ENCODE data around the gene PPFIA1.

PPFIA1 gene

GRCh38 chr11:70297341-70297740, 26.9 kb downstream of the PPFIA1 start:
- no peak for DNase-seq (ENCODE audit: low read depth)

- DNase-seq (ENCODE audit: low read depth) = no peak
These were observed 27.9 kb downstream of the PPFIA1 start for GRCh38 chr11:70298243-70298915.

DNA sequence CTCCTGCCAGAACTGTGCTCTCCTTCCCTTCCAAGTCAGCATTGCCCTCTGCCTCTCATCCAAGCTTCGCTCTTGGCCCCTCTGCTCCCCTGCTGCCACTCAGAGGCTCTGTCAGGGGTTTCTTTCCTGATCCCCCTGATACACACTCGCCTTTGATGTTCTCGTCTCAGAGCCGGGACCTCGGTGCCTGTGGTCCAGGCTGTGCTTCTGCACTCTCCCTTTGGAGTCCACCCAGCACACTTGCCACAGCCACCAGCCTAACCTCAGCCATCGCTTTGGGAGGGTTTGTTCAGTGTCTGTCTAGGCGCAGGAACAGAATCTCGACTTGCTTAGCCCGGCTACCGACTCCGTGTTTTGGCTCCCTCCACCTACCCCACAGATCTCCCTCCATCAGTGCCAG, 29.1 kb downstream of the PPFIA1 start:
- no peak for DNase-seq (ENCODE audit: low read depth)

- DNase-seq (ENCODE audit: low read depth) = no peak
These were observed 30.7 kb downstream of the PPFIA1 start for GRCh38 chr11:70301191-70301590.

- no peak for DNase-seq (ENCODE audit: low read depth)
These were observed 31.4 kb downstream of the PPFIA1 start for GRCh38 chr11:70301721-70302418.

DNA sequence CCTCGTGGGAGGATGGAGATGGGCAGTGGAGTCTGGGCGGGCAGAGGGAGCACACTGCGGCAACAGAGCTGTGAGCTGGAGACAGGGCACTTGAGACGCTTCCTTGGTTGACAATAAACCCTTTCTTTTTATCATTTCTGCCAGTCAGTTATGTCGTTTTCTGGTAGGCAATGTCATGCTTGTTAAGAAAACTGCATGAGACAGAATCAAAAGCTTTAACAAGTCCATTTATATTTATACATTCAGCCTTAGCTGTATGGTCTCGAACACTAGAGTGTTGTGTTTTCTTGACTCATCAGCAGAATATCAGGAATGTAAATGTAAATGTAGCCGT, 31.9 kb downstream of the PPFIA1 start:
- no peak for DNase-seq (ENCODE audit: low read depth)

- DNase-seq (ENCODE audit: low read depth) = no peak
These were observed 32.6 kb downstream of the PPFIA1 start for GRCh38 chr11:70303070-70303469.

- no peak for DNase-seq (ENCODE audit: low read depth)
These were observed 33.7 kb downstream of the PPFIA1 start for GRCh38 chr11:70304208-70304603.

DNA sequence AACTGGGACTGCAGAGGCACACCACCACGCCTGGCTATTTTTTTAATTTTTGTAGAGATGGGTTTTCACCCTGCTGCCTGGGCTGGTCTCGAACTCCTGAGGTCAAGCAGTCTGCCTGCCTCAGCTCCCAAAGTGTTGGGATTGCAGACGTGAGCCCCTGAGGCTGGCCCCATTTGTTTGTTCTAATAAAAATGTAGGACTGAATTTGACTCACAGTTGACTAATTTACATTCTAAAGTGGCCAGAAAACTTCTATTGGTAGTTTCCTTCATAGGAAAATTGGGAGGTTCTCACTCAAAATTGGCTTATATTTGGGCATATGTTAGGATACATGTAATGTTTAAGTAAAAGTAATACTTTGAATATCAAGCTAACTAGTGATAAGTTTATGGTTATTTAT, 35.0 kb downstream of the PPFIA1 start:
- DNase-seq (ENCODE audit: low read depth) = no peak

DNA sequence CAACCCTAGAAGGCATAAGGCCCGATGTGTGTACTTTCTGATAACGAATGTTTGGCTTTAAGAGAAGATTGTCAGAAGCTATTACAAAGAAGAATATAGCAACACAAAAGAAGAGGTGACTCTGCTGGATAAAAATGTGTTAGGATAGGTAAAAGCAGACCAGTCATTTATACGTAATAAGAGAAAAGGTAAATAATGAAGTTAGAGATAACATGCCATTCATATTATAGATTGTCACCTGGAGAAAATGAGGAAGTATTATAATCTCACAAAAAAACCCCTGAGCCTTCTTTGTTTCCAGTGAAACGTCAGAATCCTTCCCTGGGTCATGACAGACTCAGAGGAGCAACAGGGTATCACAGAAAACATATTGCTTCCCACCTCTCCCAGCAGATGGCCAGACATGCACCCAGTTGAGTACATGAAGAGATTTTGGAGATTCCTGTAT, 36.1 kb downstream of the PPFIA1 start:
- no peak for DNase-seq (ENCODE audit: low read depth)

DNA sequence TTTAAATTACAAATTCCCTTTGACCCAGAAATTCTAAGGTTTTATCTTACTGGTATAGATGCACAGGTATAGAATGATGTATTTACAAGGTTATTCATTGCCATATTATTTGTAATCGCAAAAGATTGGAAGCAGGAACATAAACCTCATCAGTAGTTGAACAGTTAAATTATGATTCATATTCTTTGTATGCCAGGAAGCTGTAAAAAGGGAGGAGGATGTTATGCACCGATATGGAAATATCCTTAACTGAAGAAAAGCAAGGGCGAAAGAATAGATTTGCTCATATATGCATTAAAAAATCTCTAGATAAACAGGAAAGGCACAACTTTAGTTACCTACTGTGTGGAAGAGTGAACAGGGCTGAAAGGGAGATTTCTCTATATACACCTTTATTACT, 36.7 kb downstream of the PPFIA1 start:
- DNase-seq (ENCODE audit: low read depth) = no peak

- no peak for DNase-seq (ENCODE audit: low read depth)
These were observed 41.1 kb downstream of the PPFIA1 start for GRCh38 chr11:70311616-70312015.

DNA sequence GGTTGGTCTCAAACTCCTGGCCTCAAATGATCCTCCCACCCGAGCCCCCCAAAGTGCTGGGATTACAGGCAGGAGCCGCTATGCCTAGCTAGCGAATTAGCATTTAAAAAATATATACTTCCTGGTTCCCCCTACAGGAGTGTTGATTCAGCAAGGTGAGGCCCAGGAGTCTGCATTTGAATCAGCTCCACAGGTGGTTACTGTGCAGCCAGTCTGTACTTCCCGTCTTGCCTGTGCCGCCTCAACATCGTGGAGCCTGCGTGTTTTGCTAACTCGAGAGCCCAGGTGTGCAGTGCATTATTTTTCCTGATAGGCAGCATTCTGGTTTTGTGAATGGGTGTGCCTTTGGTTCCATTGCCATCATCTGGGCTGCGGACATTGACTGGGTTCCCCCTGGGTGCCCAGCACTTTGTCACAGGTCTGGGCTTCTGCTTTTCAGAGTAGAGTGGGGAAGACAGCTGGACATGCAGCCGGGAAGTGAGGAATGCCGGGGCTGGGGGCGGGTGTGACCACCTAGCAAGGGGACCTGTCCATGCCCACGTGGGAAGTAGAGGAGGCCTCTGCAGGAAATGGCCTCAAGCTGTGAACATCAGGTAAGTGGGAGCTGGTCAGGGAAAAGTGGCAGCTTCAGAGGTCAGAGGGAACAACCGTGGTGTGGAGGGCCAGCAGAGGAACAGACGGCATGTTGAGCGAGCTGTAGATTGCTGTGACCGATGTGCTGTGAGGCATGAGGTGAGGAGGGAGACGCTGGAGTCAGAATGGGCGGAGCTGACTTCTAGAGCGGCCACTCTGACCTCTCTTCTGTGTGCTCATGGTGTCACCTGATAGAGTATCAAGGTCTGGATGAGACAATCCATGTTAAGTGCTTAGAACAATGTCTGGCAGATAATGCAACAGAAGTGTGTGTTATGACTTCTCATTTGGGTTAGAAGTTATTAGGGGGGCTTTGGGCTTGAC, 42.2 kb downstream of the PPFIA1 start:
- DNase-seq (ENCODE audit: low read depth) = no peak

DNA sequence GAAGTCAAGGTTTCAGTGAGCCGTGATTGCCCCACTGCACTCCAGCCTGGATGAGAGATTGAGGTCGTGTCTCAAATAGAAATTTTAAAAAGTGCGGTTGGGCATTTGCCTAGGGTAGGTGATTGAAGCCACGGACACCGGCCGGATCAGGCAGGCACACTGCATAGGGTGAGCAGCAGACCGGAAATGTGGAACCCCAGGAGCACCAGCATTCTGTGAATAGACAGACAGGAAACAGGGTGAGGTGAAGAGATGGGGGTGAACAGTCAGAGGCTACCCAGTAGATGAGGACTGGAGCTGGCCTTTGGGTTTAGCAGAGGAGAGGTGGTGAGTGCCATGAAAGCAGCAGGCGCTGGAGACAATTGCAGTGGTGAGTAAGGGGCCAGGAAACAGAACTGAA, 43.5 kb downstream of the PPFIA1 start:
- DNase-seq (ENCODE audit: low read depth) = no peak

- DNase-seq (ENCODE audit: low read depth) = no peak
These were observed 44.2 kb downstream of the PPFIA1 start for GRCh38 chr11:70314730-70315129.

- DNase-seq (ENCODE audit: low read depth) = no peak
These were observed 45.2 kb downstream of the PPFIA1 start for GRCh38 chr11:70315716-70316115.

DNA sequence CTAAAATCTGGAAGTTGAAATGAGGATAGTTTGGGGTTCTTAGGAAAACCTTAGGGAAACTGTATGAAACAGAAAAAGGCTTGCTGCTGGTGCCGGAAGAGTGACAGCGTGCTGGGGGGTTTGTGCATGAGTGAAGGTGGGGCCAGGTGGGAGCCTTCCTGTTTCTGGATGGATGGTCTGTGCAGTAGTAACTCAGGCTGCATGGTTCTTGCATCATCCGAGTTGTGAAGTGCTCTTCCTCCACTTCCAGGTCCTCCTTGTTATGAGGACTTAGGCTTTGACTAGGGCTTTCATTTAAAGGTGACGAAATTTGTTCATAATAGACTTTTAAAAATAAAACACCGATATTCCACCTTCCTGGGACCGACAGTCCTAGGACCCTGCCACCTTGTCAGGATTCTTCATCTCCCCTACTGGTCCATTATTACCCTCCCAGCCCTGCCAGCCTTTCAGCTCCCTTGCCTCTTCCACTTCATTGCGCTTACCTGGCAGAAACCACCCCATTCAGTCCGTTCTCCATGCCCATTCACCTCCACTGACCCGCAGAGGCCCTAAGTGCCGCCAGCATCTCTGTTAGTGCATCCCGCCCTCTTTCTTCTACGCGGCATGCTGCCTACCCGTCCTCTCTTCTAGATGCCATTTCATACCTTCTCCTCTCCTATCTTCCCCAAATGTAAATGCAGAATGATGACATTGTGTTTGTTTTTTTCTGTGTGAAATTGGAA, 47.3 kb downstream of the PPFIA1 start:
- DNase-seq (ENCODE audit: low read depth) = no peak

DNA sequence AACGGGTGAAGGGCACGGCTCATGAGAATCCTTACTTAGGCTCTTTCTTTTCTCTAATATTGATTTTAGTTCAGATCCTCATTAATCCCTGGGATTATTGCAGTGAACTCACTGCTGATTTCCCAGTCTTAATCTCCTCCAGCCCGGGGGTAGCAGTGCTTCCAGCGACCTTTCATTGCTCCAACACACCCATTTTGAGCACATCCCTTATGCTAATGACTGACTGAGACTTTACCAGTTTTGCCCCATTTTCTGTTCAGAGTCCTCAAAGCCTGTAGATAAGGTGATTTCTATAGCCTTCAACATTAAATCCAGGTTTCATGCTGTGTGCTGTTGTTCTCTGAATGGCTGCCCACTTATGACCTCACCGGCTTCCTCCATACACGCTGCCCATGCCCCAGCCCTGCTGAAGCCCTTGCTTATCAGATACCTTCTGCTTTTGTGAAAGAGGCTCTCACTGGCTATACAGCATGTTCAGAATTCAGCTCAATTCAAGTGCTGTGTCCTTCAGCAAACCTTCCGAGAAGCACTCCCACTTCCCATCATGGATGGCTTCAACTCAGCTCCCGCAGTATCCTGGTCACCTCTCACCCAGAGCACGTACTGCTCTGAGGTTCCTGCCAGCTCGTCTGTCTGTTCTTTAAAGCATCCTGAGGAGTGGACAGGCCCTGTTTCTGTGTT, 49.0 kb downstream of the PPFIA1 start:
- no peak for DNase-seq (ENCODE audit: low read depth)

DNA sequence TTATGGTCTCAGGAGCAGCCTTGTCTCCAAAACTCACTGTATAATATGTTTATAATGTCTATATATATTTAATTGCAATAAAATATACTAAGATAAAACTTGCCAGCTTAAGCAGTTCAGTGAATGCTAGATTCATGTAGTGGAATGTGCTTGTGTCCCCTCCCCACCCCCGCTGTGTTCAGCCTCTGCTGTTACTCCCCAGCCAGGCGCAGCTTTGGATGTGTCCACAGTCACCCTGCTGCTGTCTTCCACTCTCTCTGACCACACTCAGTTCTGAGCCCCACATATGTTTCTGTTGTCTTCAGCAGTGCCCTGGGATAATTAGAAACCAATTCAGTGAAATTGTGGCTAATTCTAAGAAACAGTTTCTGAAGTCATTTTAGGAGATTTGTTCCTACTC, 52.2 kb downstream of the PPFIA1 start:
- DNase-seq (ENCODE audit: low read depth) = no peak

DNA sequence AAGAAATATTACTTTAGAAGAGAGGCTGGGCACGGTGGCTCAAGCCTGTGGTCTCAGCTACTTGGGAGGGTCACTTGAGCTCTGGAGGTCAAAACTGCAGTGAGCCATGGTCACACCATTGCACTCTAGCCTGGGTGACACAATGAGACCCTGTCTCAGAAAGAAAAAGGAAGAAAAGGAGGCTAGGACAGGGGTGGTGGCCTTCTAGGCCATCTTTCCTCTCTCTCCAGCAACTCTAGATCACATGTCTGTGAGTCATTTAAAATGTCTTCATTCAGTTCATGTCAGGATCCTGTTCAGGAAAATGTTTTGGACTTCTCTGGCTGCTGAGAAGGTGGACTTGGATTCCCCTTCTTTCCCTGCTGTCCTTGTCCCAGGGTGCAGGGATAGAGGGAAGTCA, 53.3 kb downstream of the PPFIA1 start:
- DNase-seq (ENCODE audit: low read depth) = no peak

GRCh38 chr11:70324376-70325115, 54.1 kb downstream of the PPFIA1 start:
- no peak for DNase-seq (ENCODE audit: low read depth)

All from activated T-cell treated with anti-CD3 and anti-CD28 coated beads for 24 hours (primary cell).